Fibroblast of the aortic adventitia (primary cell): Measurements from ENCODE around the gene PEAK1. TPM values are rescaled to one million over a fixed set of nuclear protein-coding genes. Genes with fewer than 3 reads are reported as not detected.
"Not testable (repeated sequence)": the region's sequence is repeated elsewhere in the genome, so short reads cannot be mapped to it uniquely, and the experiment has no call there.

ENCODE experiments used
- DNase-seq: peaks from one replicate; pipeline ENCODE4 v3.0.0-alpha.2; 2010; ENCODE audit warnings: low read depth
- H3K4me3 ChIP-seq: 2 replicates; pipeline ENCODE4 v1.5.1; 2011; ENCODE audit warnings: low read depth, mild to moderate bottlenecking, control low read depth, low read length, moderate library complexity
- total RNA-seq: library from RNA; depleted of rRNA; stranded (reverse); fragments of >200 nt; gene quantifications from 2 replicates; pipeline ENCODE4 v1.2.3, GENCODE V29; 2012; ENCODE audit warnings: low replicate concordance
- TF ChIP-seq, protein P1 (sequence below): IDR thresholded peaks from 2 replicates; pipeline ENCODE4 v1.5.1; 2011; ENCODE audit warnings: mild to moderate bottlenecking, low read length, control low read depth, inconsistent platforms; ENCODE audit not compliant: insufficient read depth

The PEAK1 gene
- total RNA-seq, 1 donor = 98.2 TPM

DNA sequence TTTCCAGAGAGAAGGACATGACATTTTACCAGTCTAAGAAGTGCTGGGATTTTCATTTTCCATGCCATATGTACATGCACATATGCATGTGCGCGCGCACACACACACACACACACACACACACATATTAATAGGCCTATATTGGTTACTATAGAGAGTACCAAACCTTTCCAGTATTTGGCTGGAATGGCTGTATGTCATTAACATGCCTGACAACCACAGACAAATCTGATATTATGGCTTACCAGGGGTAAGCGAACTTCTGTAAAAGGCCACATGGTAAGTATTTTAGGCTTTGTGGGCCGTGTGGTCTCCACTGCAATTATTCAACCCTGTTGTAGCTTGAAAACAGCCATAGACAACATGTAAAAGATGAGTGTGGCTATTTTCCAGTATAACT is 251.8 kb downstream of the PEAK1 start:
- DNase-seq = no peak

DNA sequence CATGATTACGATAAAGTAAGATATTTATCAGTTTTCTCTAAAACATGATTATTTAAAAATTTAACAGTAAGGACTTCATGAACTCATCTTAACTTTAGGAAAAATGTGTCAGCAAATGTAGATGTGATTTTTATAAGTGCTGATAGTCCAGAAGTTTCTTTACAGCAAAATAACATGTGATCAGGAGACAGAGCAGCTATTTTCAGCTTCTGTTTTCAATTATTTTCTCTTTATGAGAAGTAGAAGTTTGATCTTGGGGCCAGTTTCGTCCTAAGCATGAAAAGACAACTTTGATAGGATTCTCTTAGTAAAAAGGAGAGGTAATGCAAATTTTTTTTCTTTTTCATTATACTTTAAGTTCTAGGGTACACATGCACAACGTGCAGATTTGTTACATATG is 252.5 kb downstream of the PEAK1 start:
- TF ChIP-seq, protein P1, sequence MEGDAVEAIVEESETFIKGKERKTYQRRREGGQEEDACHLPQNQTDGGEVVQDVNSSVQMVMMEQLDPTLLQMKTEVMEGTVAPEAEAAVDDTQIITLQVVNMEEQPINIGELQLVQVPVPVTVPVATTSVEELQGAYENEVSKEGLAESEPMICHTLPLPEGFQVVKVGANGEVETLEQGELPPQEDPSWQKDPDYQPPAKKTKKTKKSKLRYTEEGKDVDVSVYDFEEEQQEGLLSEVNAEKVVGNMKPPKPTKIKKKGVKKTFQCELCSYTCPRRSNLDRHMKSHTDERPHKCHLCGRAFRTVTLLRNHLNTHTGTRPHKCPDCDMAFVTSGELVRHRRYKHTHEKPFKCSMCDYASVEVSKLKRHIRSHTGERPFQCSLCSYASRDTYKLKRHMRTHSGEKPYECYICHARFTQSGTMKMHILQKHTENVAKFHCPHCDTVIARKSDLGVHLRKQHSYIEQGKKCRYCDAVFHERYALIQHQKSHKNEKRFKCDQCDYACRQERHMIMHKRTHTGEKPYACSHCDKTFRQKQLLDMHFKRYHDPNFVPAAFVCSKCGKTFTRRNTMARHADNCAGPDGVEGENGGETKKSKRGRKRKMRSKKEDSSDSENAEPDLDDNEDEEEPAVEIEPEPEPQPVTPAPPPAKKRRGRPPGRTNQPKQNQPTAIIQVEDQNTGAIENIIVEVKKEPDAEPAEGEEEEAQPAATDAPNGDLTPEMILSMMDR = no peak
- H3K4me3 ChIP-seq = no peak overlapping the region
- no peak for DNase-seq

More for the DNA sequence above, 251.8 kb downstream of the PEAK1 start:
- TF ChIP-seq, protein P1 = no peak
- H3K4me3 ChIP-seq = no peak overlapping the region

DNA sequence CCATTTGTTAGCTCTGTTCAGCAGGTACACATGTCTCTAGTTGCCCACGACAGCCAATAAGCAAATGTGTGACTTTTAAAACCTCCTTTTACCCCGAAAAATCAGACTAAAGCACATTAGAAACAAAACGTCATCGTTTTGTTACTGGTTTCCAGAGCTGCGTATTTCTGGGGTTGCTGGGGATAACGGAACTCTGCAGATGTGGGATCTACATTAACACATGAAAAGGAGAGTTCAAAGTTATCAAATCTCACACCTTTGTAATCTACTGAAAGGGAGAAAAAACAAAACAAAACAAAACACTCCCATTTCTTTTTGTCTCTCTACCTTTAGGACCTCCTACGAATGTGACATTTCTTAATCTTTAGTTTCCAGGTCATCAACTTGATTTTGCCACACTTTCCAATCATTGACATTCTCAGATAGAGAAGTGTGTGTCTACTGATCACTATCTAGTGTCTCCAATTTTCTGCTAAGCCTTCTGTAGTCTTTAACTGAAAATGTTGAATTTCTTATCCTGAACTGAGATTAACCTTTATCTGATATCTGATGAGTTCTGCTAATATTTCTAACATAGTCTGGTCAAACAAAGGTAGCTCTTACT is 256.0 kb downstream of the PEAK1 start:
- no peak overlapping the region for H3K4me3 ChIP-seq
- DNase-seq = no peak
- TF ChIP-seq, protein P1 = no peak

DNA sequence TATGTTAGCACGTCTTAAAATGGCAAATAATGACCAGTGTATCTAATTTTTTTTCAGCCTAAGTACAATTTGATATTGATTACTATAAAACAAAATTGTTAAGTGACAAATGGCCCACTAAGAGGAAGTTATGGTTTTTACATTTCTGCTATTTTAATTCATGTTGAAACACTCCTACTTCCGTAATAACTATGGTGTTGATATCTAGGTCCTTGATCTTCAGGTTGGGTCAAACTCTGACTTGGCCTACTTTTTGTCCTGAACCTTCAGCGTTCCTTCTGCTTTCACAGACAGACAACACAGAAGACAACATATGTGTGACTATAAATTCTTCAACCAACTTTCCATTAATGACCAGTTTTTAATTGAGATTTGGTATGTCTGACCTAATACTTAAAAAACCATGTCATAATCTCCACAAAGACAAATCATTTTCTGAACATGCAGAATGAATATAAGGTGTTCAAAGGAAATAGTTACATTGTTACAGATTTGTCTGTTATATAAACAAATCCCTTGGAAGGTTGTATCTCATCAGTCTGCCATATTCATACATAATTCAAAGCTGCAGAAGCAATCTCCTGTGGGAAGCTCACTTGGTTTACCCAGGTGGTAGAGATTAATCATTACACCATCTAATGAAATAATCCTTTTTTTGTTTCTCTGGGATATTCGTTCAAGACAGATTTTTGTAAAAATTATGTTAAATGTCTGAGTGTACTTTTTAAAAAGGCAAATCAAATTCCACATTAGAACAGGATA is 256.9 kb downstream of the PEAK1 start:
- DNase-seq = no peak
- no peak overlapping the region for H3K4me3 ChIP-seq
- TF ChIP-seq, protein P1 = no peak

DNA sequence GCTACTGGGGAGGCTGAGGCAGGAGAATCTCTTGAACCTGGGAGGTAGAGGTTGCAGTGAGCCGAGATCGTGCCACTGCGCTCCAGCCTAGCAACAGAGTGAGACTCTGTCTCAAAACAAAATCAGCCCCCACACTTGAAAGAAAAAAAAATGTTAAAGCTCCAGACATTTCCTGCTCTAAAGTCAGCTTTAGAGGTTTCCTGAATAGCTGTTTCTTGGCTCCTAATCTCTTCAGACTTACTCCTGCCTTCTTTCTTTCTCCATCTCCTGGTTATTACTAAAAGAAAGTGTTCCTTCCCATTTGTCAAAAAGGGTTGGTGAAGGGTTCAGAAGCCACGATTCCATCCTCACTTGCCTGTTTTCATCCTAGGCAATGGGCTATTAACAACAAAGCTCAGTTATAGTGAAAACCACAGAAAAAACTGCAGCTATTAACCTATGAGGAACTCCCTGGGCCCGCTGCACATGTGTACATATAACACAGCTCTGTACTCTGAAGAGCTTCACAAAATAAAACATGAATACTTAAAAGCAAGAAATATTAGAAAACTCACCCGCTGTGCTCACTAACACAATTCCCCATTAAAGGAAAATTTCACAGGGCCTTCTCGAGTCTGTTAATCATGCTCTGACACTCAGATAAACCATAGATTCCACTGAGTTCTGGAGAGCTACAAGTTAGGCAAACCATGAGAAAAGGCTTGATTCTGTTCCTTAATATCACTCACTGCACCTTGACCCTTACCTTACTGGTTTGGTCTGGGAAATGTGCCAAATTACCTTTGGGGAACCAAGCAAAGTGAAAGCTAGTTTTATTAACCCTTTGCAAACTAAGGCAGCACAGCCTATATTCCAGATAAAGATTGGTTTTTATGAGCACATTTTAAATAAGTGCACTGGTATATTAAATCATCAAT is 259.1 kb downstream of the PEAK1 start:
- no peak for DNase-seq
- TF ChIP-seq, protein P1 = no peak
- no peak overlapping the region for H3K4me3 ChIP-seq

DNA sequence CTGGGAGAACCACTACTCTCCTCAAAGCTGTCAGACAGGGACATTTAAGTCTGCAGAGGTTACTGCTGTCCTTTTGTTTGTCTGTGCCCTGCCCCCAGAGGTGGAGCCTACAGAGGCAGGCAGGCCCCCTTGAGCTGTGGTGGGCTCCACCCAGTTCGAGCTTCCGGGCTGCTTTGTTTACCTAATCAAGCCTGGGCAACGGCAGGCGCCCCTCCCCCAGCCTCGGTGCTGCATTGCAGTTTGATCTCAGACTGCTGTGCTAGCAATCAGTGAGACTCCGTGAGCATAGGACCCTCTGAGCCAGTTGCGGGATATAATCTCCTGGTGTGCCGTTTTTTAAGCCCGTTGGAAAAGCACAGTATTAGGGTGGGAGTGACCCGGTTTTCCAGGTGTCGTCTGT is 263.9 kb downstream of the PEAK1 start:
- not testable (repeated sequence) for DNase-seq, H3K4me3 ChIP-seq

DNA sequence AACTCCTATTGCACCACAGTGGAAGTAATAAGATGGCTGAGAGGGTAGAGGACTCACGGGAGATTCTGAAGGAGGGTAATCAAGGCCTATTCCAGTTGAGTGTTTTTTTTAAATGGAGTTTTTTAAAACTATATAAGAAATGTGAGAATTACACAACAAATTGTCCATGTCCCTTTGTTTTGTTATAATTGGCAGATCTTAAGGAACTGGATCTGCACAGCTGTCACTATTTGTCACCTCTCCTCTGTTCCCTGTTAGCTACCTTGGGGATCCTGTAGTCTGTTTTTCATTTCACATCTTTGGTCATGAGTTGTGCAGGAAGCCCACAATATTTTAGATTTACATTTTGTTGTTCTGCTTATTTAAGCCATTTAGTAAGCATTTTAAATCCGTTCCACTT is 271.7 kb downstream of the PEAK1 start:
- TF ChIP-seq, protein P1 = no peak
- no peak for DNase-seq
- H3K4me3 ChIP-seq = no peak overlapping the region
